ENCODE data around the gene ITLN2.
"Not testable (repeated sequence)": the region's sequence is repeated elsewhere in the genome, so short reads cannot be mapped to it uniquely, and the experiment has no call there.

ITLN2 gene

GRCh38 chr1:160952129-160952510, 2.5 kb downstream of the ITLN2 start:
- DNase-seq = no peak

GRCh38 chr1:160951443-160952128, 3.0 kb downstream of the ITLN2 start:
- peak; percentile 73 for DNase-seq

GRCh38 chr1:160950657-160951056, 4.0 kb downstream of the ITLN2 start:
- no peak for DNase-seq

GRCh38 chr1:160949881-160950280, 4.7 kb downstream of the ITLN2 start:
- no peak for DNase-seq

- not testable (repeated sequence) for DNase-seq
Measured at GRCh38 chr1:160949216-160949880, 5.3 kb downstream of the ITLN2 start.

- not testable (repeated sequence) for DNase-seq
Measured at GRCh38 chr1:160947174-160947759, 7.3 kb downstream of the ITLN2 start.

GRCh38 chr1:160945881-160946280, 8.7 kb downstream of the ITLN2 start:
- DNase-seq = not testable (repeated sequence)

GRCh38 chr1:160945079-160945478, 9.5 kb downstream of the ITLN2 start:
- no peak for DNase-seq

- no peak for DNase-seq
Measured at GRCh38 chr1:160942926-160943325, 11.7 kb downstream of the ITLN2 start.

- DNase-seq = not testable (repeated sequence)
Measured at GRCh38 chr1:160936666-160937065, 17.9 kb downstream of the ITLN2 start.

- no peak for DNase-seq
Measured at GRCh38 chr1:160935527-160936258, 18.9 kb downstream of the ITLN2 start.

- not testable (repeated sequence) for DNase-seq
Measured at GRCh38 chr1:160933305-160933704, 21.3 kb downstream of the ITLN2 start.

GRCh38 chr1:160925652-160926244, 28.9 kb downstream of the ITLN2 start:
- DNase-seq = no peak

GRCh38 chr1:160924791-160925651, 29.6 kb downstream of the ITLN2 start:
- DNase-seq = no peak

GRCh38 chr1:160916666-160917065, 37.9 kb downstream of the ITLN2 start:
- DNase-seq = no peak

GRCh38 chr1:160913229-160913628, 41.4 kb downstream of the ITLN2 start:
- DNase-seq = not testable (repeated sequence)

- no peak for DNase-seq
Measured at GRCh38 chr1:160911925-160912324, 42.7 kb downstream of the ITLN2 start.

GRCh38 chr1:160911441-160911840, 43.2 kb downstream of the ITLN2 start:
- DNase-seq = no peak

- no peak for DNase-seq
Measured at GRCh38 chr1:160910170-160910750, 44.3 kb downstream of the ITLN2 start.

GRCh38 chr1:160907976-160908375, 46.6 kb downstream of the ITLN2 start:
- DNase-seq = no peak

GRCh38 chr1:160905617-160905989, 49.0 kb downstream of the ITLN2 start:
- no peak for DNase-seq
